Smooth muscle cell (in vitro differentiated cells): Measurements from ENCODE around the gene CMTM7. TPM values are rescaled to one million over a fixed set of nuclear protein-coding genes. Genes with fewer than 3 reads are reported as not detected.
"Not testable (repeated sequence)": the region's sequence is repeated elsewhere in the genome, so short reads cannot be mapped to it uniquely, and the experiment has no call there.

Source experiments
- DNase-seq: peaks from one replicate; lab custom pipeline; 2025; ENCODE audit not compliant: unreplicated experiment; lab: John Stamatoyannopoulos, UW
- H2AFZ ChIP-seq: fragments of 200-600 bp; sonication (generic); 2 replicates; pipeline ENCODE4 v1.6.0; 2016; ENCODE audit warnings: antibody characterized with exemption, low read depth, mild to moderate bottlenecking
- H3F3A ChIP-seq: fragments of 200-600 bp; sonication (generic); 2 replicates; pipeline ENCODE4 v1.6.0; 2017; ENCODE audit warnings: antibody characterized with exemption, low read depth
- H3K27ac ChIP-seq: fragments of 200-600 bp; sonication (generic); 2 replicates; pipeline ENCODE4 v1.5.1; 2016; ENCODE audit warnings: low read depth, mild to moderate bottlenecking
- H3K27me3 ChIP-seq: fragments of 200-600 bp; sonication (generic); 2 replicates; pipeline ENCODE4 v1.6.1; 2016; ENCODE audit warnings: low read depth, mild to moderate bottlenecking
- H3K36me3 ChIP-seq: fragments of 200-600 bp; sonication (generic); 2 replicates; pipeline ENCODE4 v1.5.1; 2016; ENCODE audit warnings: low read depth
- H3K4me1 ChIP-seq: fragments of 200-600 bp; sonication (generic); 2 replicates; pipeline ENCODE4 v1.5.1; 2016; ENCODE audit warnings: low read depth
- H3K4me2 ChIP-seq: fragments of 200-600 bp; sonication (generic); 2 replicates; pipeline ENCODE4 v1.6.0; 2016; ENCODE audit warnings: mild to moderate bottlenecking
- H3K4me3 ChIP-seq: fragments of 200-600 bp; sonication (generic); 2 replicates; pipeline ENCODE4 v1.5.1; 2016; ENCODE audit warnings: mild to moderate bottlenecking
- H3K79me2 ChIP-seq: fragments of 200-600 bp; sonication (generic); 2 replicates; pipeline ENCODE4 v1.6.0; 2016; ENCODE audit warnings: low read depth, mild to moderate bottlenecking
- H3K9ac ChIP-seq: fragments of 200-600 bp; sonication (generic); 2 replicates; pipeline ENCODE4 v1.6.0; 2016; ENCODE audit warnings: low read depth
- H3K9me3 ChIP-seq: fragments of 200-600 bp; sonication (generic); replicated peaks from 2 replicates; pipeline ENCODE4 v1.5.1; 2016; ENCODE audit warnings: low read depth
- H4K20me1 ChIP-seq: fragments of 200-600 bp; sonication (generic); 2 replicates; pipeline ENCODE4 v1.6.0; 2016; ENCODE audit warnings: low read depth
- WGBS: methylation state at CpG from one replicate; pipeline ENCODE4 v1.1.7; 2016; ENCODE audit warnings: low lambda C conversion rate; 5-methylcytosine and 5-hydroxymethylcytosine counted together
- polyA plus RNA-seq: library from polyadenylated mRNA; unstranded; fragments of >200 nt; fragmentation: Nextera tagmentation; extraction: Ambion mirVana; gene quantifications from 2 replicates; pipeline ENCODE4 v1.2.1, GENCODE V29; 2016
- total RNA-seq: library from RNA; depleted of rRNA; stranded (reverse); fragments of >200 nt; gene quantifications from 2 replicates; pipeline ENCODE4 v1.2.3, GENCODE V29; 2014
- TF ChIP-seq, protein P1 (sequence below): fragments of 200-600 bp; sonication (generic); IDR thresholded peaks from 2 replicates; pipeline ENCODE4 v1.5.1; 2017; ENCODE audit warnings: borderline replicate concordance, mild to moderate bottlenecking, antibody characterized with exemption; ENCODE audit not compliant: insufficient read depth, poor library complexity, severe bottlenecking

The CMTM7 gene
- total and polyA plus RNA-seq, 2 experiments from 2014 or later: 23.4 to 43.1 TPM

- Histone ChIP-seq H4K20me1 (no peaks in the 10 kb centered on the region), H3F3A (no peaks in the 10 kb centered on the region), H3K4me2 (no peak overlapping the region), H3K79me2 (no peaks in the 10 kb centered on the region), H3K36me3 (no peaks in the 10 kb centered on the region), H3K27ac (no peak overlapping the region), H3K9ac (no peak overlapping the region), H2AFZ (no peak overlapping the region), H3K9me3 (no peaks in the 10 kb centered on the region), H3K4me1 (peaks cover 10% of the 10 kb centered on the region), H3K27me3 (no peaks in the 10 kb centered on the region), H3K4me3 (no peak overlapping the region)
- TF ChIP-seq, protein P1, sequence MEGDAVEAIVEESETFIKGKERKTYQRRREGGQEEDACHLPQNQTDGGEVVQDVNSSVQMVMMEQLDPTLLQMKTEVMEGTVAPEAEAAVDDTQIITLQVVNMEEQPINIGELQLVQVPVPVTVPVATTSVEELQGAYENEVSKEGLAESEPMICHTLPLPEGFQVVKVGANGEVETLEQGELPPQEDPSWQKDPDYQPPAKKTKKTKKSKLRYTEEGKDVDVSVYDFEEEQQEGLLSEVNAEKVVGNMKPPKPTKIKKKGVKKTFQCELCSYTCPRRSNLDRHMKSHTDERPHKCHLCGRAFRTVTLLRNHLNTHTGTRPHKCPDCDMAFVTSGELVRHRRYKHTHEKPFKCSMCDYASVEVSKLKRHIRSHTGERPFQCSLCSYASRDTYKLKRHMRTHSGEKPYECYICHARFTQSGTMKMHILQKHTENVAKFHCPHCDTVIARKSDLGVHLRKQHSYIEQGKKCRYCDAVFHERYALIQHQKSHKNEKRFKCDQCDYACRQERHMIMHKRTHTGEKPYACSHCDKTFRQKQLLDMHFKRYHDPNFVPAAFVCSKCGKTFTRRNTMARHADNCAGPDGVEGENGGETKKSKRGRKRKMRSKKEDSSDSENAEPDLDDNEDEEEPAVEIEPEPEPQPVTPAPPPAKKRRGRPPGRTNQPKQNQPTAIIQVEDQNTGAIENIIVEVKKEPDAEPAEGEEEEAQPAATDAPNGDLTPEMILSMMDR: no peak
- WGBS: 44% methylated on average over 15 of the region's 15 CpGs
- DNase-seq: no peak
Measured at GRCh38 chr3:32460031-32460749, 68.5 kb downstream of the CMTM7 start.

DNA sequence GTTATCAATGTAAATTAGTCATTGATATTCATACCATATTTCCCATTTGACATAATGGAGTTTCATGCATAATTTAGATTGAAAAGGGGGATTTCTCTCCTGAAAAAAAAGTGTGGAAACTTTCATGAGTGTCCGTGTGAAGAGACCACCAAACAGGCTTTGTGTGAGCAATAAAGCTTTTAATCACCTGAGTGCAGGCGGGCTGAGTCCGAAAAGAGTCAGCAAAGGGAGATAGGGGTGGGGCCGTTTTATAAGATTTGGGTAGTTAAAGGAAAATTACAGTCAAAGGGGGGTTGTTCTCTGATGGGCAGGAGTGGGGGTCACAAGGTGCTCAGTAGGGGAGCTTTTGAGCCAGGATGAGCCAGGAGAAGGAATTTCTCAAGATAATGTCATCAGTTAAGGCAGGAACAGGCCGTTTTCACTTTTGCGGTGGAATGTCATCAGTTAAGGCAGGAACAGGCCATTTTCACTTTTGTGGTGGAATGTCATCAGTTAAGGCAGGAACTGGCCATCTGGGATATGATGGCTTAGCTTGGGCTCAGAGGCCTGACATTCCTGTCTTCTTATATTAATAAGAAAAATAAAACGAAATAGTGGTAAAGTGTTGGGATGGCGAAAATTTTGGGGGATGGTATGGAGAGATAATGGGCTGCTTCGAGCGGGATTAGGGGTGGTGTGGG, 69.3 kb downstream of the CMTM7 start:
- not testable (repeated sequence) for H3K9me3 ChIP-seq, H3K36me3 ChIP-seq, DNase-seq, H3K27ac ChIP-seq, H3K9ac ChIP-seq, H3F3A ChIP-seq, H3K79me2 ChIP-seq, H3K4me3 ChIP-seq, H4K20me1 ChIP-seq, H2AFZ ChIP-seq, H3K27me3 ChIP-seq
- H3K4me2 ChIP-seq: peak overlapping the region; percentile 11
- H3K4me1 ChIP-seq: peaks cover 10% of the 10 kb centered on the region
- 40% methylated on average over 10 of the region's 10 CpGs for WGBS

DNA sequence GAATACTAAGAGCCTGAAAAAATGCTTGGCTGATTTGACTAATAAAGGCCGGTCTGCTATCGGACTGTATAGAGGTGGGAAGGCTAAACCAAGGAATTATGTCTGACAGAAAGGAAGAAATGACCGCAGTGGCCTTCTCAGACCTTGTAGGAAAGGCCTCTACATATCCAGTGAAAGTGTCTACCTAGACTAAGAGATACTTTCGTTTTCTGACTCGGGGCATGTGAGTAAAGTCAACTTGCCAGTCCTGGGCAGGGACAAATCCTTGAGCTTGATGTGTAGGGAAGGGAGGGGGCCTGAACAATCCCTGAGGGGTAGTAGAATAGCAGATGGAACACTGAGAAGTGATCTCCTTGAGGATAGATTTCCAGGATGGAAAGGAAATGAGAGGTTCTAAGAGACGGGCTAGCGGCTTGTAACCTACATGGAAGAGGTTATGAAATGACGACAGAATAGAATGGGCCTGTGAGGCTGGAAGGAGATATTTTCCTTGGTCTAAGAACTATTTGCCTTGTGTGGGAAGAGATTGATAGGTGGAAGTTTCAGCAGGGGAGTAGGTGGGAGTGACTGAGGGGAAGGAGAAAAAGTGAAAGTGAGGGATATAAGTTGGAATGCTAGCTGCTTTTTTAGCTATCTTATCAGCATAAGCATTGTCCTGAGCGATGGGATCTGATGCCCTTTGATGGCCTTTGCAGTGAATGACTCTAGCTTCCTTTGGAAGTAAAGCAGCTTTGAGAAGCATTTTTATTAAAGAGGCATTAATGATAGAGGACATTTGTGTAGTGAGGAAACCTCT, 70.7 kb downstream of the CMTM7 start:
- H3K4me3 ChIP-seq, H3K4me2 ChIP-seq: not testable (repeated sequence)

DNA sequence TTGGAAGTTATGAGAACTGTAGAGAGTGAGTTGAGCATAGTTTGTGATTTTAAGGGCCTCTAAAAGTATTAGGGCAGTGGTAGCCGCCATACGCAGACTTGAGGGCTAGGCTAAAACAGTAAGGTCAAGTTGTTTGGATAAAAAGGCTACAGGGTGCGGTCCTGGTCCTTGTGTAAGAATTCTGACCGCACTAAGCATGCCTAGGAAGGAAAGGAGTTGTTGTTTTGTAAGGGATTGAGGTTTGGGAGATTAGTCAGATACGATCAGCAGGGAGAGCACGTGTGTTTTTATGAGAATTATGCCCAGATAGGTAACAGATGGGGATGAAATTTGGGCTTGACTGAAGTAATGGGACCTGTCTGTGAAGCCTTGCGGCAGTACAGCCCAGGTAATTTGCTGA, 71.8 kb downstream of the CMTM7 start:
- not testable (repeated sequence) for H3K9me3 ChIP-seq, H3F3A ChIP-seq, DNase-seq, H3K27me3 ChIP-seq, H3K9ac ChIP-seq, H3K27ac ChIP-seq, H2AFZ ChIP-seq, H3K79me2 ChIP-seq, H3K36me3 ChIP-seq, H3K4me3 ChIP-seq, H4K20me1 ChIP-seq, H3K4me2 ChIP-seq
- WGBS: 76% methylated on average over 7 of the region's 7 CpGs
- peaks cover 10% of the 10 kb centered on the region for H3K4me1 ChIP-seq

More for the DNA sequence above, 70.7 kb downstream of the CMTM7 start:
- WGBS: 67% methylated on average over 9 of the region's 9 CpGs
- H2AFZ ChIP-seq, H3K9me3 ChIP-seq, H3F3A ChIP-seq, H3K9ac ChIP-seq, H3K27me3 ChIP-seq, H3K36me3 ChIP-seq, H3K79me2 ChIP-seq, H3K27ac ChIP-seq, H4K20me1 ChIP-seq, DNase-seq: not testable (repeated sequence)
- peaks cover 10% of the 10 kb centered on the region for H3K4me1 ChIP-seq

DNA sequence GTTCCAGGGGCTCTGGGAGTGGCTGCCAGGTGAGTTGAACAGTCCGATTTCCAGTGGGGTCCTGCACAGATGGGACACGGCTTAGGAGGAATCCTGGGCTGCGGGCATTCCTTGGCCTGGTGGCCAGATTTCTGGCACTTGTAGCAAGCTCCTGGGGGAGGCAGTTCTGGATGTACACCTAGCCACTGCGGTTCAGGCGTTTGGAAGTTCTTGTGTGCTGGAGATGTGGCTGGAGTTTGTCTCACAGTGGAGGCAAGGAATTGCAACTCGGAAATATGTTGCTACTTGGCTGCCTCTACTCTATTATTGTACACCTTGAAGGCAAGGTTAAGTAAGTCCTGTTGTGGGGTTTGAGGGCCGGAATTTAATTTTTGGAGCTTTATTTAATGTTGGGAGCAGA, 73.1 kb downstream of the CMTM7 start:
- H3K4me3 ChIP-seq, H3K27me3 ChIP-seq, H3F3A ChIP-seq, H3K36me3 ChIP-seq, H3K9ac ChIP-seq, DNase-seq, H3K9me3 ChIP-seq, H2AFZ ChIP-seq, H3K27ac ChIP-seq, H3K79me2 ChIP-seq, H3K4me2 ChIP-seq: not testable (repeated sequence)
- Histone ChIP-seq H4K20me1 (peaks cover 22% of the 10 kb centered on the region), H3K4me1 (peaks cover 10% of the 10 kb centered on the region)
- 98% methylated on average over 7 of the region's 7 CpGs for WGBS

DNA sequence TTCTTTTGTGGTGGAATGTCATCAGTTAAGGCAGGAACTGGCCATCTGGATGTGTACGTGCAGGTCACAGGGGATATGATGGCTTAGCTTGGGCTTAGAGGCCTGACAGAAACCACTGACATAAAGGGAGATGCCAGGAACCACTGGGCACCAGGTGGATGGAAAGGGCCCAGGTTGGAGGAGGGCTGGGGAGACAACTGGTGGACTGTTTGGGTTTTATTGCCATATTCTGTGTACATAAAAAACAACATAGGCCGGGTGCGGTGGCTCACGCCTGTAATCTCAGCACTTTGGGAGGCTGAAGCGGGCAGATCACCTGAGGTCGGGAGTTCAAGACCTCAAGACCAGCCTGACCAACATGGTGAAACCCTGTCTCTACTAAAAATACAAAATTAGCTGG, 75.2 kb downstream of the CMTM7 start:
- not testable (repeated sequence) for H2AFZ ChIP-seq, H3K4me1 ChIP-seq, DNase-seq, H3K4me3 ChIP-seq, H3K79me2 ChIP-seq, H3K27ac ChIP-seq, H3K9ac ChIP-seq, H3K36me3 ChIP-seq, H3K27me3 ChIP-seq, H3K4me2 ChIP-seq, H3F3A ChIP-seq, H3K9me3 ChIP-seq
- 94% methylated on average over 6 of the region's 6 CpGs for WGBS
- H4K20me1 ChIP-seq: peaks cover 43% of the 10 kb centered on the region
